Hepatocyte (in vitro differentiated cells): ENCODE data around the gene ATP2B3.

Experiments used
- EZH2 ChIP-seq: fragments of 200-600 bp; sonication (generic); IDR thresholded peaks from 2 replicates; pipeline ENCODE4 v1.6.1; 2016; ENCODE audit warnings: antibody characterized with exemption, mild to moderate bottlenecking, borderline replicate concordance
- EZH2phosphoT487 ChIP-seq: fragments of 200-600 bp; sonication (generic); IDR thresholded peaks from one replicate; pipeline ENCODE4 v1.6.1; 2018; ENCODE audit warnings: antibody characterized with exemption, mild to moderate bottlenecking, low read depth, moderate library complexity; ENCODE audit not compliant: unreplicated experiment, severe bottlenecking
- TF ChIP-seq, protein P1 (sequence below): fragments of 200-600 bp; sonication (generic); IDR thresholded peaks from 2 replicates; pipeline ENCODE4 v1.5.1; 2016; ENCODE audit warnings: antibody characterized with exemption, mild to moderate bottlenecking; ENCODE audit not compliant: poor library complexity

DNA sequence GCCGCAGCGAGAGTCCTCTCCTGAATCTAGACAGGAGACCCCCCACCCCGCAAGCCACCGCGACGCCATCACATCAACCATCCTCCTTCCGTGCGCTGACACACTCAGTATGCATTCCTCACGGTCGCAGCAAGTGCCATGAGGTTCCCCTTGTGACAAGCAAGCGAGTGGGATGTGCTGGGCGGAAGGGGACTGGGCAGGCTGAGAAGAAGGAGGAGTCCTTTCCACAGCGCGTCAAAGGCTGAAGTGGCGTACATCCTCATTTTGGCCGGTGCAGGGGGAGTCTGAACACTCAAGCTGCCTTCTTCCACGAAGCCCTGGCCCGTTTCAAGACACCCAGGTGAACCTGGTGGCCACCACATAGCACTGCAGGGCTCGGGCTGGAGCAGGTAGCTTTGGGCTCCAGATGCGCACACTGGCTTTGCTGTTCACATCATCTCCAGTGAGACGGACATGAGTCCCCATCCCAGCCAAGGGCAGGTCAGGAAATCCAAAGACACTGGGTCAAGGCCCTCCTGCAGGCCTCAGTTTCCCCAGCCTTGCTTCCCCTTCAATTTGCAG, 51.1 kb downstream of the ATP2B3 start:
- no peak for TF ChIP-seq EZH2
- TF ChIP-seq, protein P1, sequence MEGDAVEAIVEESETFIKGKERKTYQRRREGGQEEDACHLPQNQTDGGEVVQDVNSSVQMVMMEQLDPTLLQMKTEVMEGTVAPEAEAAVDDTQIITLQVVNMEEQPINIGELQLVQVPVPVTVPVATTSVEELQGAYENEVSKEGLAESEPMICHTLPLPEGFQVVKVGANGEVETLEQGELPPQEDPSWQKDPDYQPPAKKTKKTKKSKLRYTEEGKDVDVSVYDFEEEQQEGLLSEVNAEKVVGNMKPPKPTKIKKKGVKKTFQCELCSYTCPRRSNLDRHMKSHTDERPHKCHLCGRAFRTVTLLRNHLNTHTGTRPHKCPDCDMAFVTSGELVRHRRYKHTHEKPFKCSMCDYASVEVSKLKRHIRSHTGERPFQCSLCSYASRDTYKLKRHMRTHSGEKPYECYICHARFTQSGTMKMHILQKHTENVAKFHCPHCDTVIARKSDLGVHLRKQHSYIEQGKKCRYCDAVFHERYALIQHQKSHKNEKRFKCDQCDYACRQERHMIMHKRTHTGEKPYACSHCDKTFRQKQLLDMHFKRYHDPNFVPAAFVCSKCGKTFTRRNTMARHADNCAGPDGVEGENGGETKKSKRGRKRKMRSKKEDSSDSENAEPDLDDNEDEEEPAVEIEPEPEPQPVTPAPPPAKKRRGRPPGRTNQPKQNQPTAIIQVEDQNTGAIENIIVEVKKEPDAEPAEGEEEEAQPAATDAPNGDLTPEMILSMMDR: no peak
- no peak for TF ChIP-seq EZH2phosphoT487
